ENCODE measurements around the gene CMTM3.
"Not testable (repeated sequence)": the region's sequence is repeated elsewhere in the genome, so short reads cannot be mapped to it uniquely, and the experiment has no call there.

The CMTM3 gene

GRCh38 chr16:66592814-66593213 lies 11.7 kb upstream of the CMTM3 start:
- DNase-seq (ENCODE audit: low read depth) = no peak
- no peak for TF ChIP-seq CTCF (IDR thresholded peaks at IDR 0.05; ENCODE audit: insufficient read depth, low read depth, low read length, missing control alignments)
- no peak overlapping the region for H3K4me3 ChIP-seq (ENCODE audit: low read depth, low read length)

GRCh38 chr16:66594739-66595138 lies 9.8 kb upstream of the CMTM3 start:
- DNase-seq (ENCODE audit: low read depth) = peak; percentile 19
- no peak for TF ChIP-seq CTCF (IDR thresholded peaks at IDR 0.05; ENCODE audit: insufficient read depth, low read depth, low read length, missing control alignments)
- H3K4me3 ChIP-seq (ENCODE audit: low read depth, low read length) = no peak overlapping the region

GRCh38 chr16:66596559-66596958 lies 7.9 kb upstream of the CMTM3 start:
- H3K4me3 ChIP-seq (ENCODE audit: low read depth, low read length); DNase-seq (ENCODE audit: low read depth): not testable (repeated sequence)

- DNase-seq (ENCODE audit: low read depth) = peak; percentile 21
- no peak overlapping the region for H3K4me3 ChIP-seq (ENCODE audit: low read depth, low read length)
- no peak for TF ChIP-seq CTCF (IDR thresholded peaks at IDR 0.05; ENCODE audit: insufficient read depth, low read depth, low read length, missing control alignments)
These were observed 7.3 kb upstream of the CMTM3 start for GRCh38 chr16:66596986-66597848.

- TF ChIP-seq CTCF (IDR thresholded peaks at IDR 0.05; ENCODE audit: insufficient read depth, low read depth, low read length, missing control alignments) = no peak
- DNase-seq (ENCODE audit: low read depth) = no peak
- H3K4me3 ChIP-seq (ENCODE audit: low read depth, low read length) = no peak overlapping the region
These were observed 6.4 kb upstream of the CMTM3 start for GRCh38 chr16:66598111-66598510.

GRCh38 chr16:66599726-66600125 lies 4.8 kb upstream of the CMTM3 start:
- TF ChIP-seq CTCF (IDR thresholded peaks at IDR 0.05; ENCODE audit: insufficient read depth, low read depth, low read length, missing control alignments) = no peak
- no peak overlapping the region for H3K4me3 ChIP-seq (ENCODE audit: low read depth, low read length)
- no peak for DNase-seq (ENCODE audit: low read depth)

- no peak overlapping the region for H3K4me3 ChIP-seq (ENCODE audit: low read depth, low read length)
- DNase-seq (ENCODE audit: low read depth) = no peak
- no peak for TF ChIP-seq CTCF (IDR thresholded peaks at IDR 0.05; ENCODE audit: insufficient read depth, low read depth, low read length, missing control alignments)
These were observed 4.0 kb upstream of the CMTM3 start for GRCh38 chr16:66600477-66600876.
